ENCODE measurements around the gene CRACDL. TPM values are rescaled to one million over a fixed set of nuclear protein-coding genes. Genes with fewer than 3 reads are reported as not detected.

The CRACDL gene
- total RNA-seq: 3.7 TPM

GRCh38 chr2:98935777-98936352 is at the start of gene CRACDL:
TSS of gene CRACDL (minus strand) at chr2:98936225. CDS start at chr2:98846800, 89,425 bp downstream.

Small RNA genes lying within 50 kb of the gene (small RNA-seq; reads per million reads assigned to genes)
- 0.08 reads per million for gene RNU4-84P
- not detected for gene RNU7-46P

Other genes starting within 250 kb of the CRACDL start
- gene MGAT4A, start 205.1 kb downstream of the CRACDL start, total RNA-seq: 54.0 TPM
- gene C2orf15, start 205.5 kb upstream of the CRACDL start, total RNA-seq: 17.5 TPM
- gene TSGA10, start 218.7 kb upstream of the CRACDL start, total RNA-seq: 26.5 TPM
- 6.7 TPM for gene LIPT1, start 218.7 kb upstream of the CRACDL start, total RNA-seq
- gene MITD1, start 244.8 kb upstream of the CRACDL start, total RNA-seq: 23.1 TPM
- 64.6 TPM for gene MRPL30, start 245.0 kb upstream of the CRACDL start, total RNA-seq